Progenitor cell of endocrine pancreas (in vitro differentiated cells): ENCODE results near the gene BMPR1B. TPM values are rescaled to one million over a fixed set of nuclear protein-coding genes. Genes with fewer than 3 reads are reported as not detected.
"Not testable (repeated sequence)": the region's sequence is repeated elsewhere in the genome, so short reads cannot be mapped to it uniquely, and the experiment has no call there.

Source experiments
- DNase-seq: peaks from one replicate; pipeline ENCODE4 v3.0.0; 2021; ENCODE audit warnings: low spot score; ENCODE audit not compliant: unreplicated experiment
- H3K27ac Mint-ChIP-seq: 2 replicates; pipeline ENCODE4 v1.8.0; 2021; ENCODE audit warnings: mild to moderate bottlenecking, moderate library complexity, mixed read lengths
- H3K27me3 Mint-ChIP-seq: 2 replicates; pipeline ENCODE4 v1.8.0; 2021; ENCODE audit warnings: mixed read lengths
- H3K36me3 Mint-ChIP-seq: 2 replicates; pipeline ENCODE4 v1.8.0; 2022; ENCODE audit warnings: mixed read lengths; ENCODE audit not compliant: insufficient read depth
- H3K4me1 Mint-ChIP-seq: 2 replicates; pipeline ENCODE4 v1.8.0; 2021; ENCODE audit warnings: low read depth, mixed read lengths
- H3K4me3 Mint-ChIP-seq: 2 replicates; pipeline ENCODE4 v1.8.0; 2021; ENCODE audit warnings: low read depth, mild to moderate bottlenecking, moderate library complexity, mixed read lengths
- H3K9me3 Mint-ChIP-seq: 2 replicates; pipeline ENCODE4 v1.8.0; 2021; ENCODE audit warnings: low read depth, mixed read lengths
- CTCF ChIP-seq: fragments of 200-600 bp; sonication (generic); IDR thresholded peaks from one replicate; pipeline ENCODE4 v1.5.0; 2021; ENCODE audit warnings: antibody characterized with exemption, mild to moderate bottlenecking; ENCODE audit not compliant: unreplicated experiment
- total RNA-seq: library from RNA; stranded (reverse); gene quantifications from 2 replicates; pipeline ENCODE4 v1.2.1, GENCODE V29; 2021

BMPR1B gene
- total RNA-seq, 1 donor from 2014 or later, result 21.1 TPM

GRCh38 chr4:95161781-95162469 lies 404.2 kb downstream of the BMPR1B start:
- Mint-ChIP-seq H3K9me3 (no peaks in the 10 kb centered on the region), H3K4me3 (no peak overlapping the region), H3K36me3 (peaks cover 10% of the 10 kb centered on the region), H3K27ac (peak overlapping the region; percentile 41), H3K27me3 (no peaks in the 10 kb centered on the region), H3K4me1 (peaks cover 5% of the 10 kb centered on the region)
- no peak for TF ChIP-seq CTCF
- DNase-seq, result no peak

DNA sequence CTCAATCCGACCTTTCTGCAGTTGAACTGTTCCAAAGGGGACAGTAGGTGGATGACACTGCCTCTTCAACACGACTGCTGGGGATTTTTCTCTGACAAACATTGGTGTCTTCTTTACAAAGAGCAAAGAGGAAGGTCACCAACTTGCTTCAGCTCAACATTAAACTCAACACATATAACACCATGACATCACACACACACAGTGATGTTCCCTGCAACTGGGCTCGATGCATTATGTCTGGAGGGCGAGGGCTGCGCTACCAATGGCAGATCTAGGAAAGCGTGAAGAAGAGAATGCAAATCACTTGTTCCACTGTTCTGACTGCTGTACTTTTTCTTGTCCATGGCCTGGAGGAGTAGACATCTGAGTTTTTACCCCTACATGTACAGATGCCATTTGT lies 405.1 kb downstream of the BMPR1B start:
- Mint-ChIP-seq H3K27ac (peak overlapping the region; percentile 4), H3K9me3 (no peaks in the 10 kb centered on the region), H3K36me3 (peaks cover 17% of the 10 kb centered on the region), H3K4me3 (no peak overlapping the region), H3K27me3 (no peaks in the 10 kb centered on the region), H3K4me1 (peaks cover 8% of the 10 kb centered on the region)
- DNase-seq, result no peak
- TF ChIP-seq CTCF, result no peak

DNA sequence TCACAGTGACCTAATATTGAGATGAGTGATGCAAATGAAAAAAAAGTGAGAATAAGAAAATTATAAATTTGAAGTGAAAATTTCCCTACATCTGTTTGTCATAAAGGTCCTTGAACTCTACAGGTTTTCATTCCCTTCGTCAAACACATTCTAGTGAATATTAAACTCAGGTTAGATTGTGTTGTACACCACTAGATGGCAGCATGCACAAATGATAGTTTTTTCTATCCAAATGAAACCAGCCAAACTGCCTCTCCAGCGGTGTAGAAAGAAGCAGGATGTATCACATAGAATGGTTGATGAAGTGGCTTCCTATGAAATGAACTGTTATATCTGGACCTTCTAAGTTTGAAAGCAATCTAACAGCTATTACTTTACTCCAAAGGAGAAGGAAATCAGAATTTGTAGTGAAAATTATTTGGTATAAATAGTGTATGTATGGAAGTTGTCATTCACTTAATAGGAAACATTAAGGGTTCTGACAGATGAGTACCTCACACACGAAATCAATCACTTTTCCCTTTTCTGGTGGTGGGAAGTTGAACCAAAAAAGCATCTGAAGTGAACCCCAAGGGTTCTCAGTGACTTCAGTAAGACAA lies 408.3 kb downstream of the BMPR1B start:
- no peak for DNase-seq
- Mint-ChIP-seq H3K27me3 (no peaks in the 10 kb centered on the region), H3K4me3 (no peak overlapping the region), H3K27ac (no peak overlapping the region), H3K9me3 (no peaks in the 10 kb centered on the region), H3K4me1 (peaks cover 8% of the 10 kb centered on the region), H3K36me3 (peaks cover 29% of the 10 kb centered on the region)
- TF ChIP-seq CTCF, result peak; percentile 76

DNA sequence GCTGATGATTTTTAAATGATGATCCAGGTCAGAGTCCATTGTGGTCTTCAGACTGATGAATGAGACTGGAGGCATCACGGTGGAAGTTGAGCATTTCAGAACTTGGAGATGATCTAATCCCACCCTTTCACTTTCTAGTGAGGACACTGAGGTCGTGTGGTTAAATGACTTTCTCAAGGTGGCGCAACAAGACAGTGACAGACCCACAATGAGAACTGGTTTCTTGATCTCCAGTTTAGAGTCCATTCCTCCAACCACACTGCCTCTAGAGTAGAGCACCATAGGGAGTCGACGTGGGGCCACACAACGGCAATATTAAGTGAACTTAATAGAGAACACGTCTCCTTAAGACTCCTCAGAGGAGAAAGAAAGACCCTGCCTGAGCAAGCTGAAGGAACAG lies 410.1 kb downstream of the BMPR1B start:
- Mint-ChIP-seq H3K9me3 (no peaks in the 10 kb centered on the region), H3K27ac (no peak overlapping the region), H3K27me3 (no peaks in the 10 kb centered on the region), H3K36me3 (peaks cover 31% of the 10 kb centered on the region), H3K4me1 (peaks cover 8% of the 10 kb centered on the region), H3K4me3 (no peak overlapping the region)
- DNase-seq, result no peak
- TF ChIP-seq CTCF, result no peak

DNA sequence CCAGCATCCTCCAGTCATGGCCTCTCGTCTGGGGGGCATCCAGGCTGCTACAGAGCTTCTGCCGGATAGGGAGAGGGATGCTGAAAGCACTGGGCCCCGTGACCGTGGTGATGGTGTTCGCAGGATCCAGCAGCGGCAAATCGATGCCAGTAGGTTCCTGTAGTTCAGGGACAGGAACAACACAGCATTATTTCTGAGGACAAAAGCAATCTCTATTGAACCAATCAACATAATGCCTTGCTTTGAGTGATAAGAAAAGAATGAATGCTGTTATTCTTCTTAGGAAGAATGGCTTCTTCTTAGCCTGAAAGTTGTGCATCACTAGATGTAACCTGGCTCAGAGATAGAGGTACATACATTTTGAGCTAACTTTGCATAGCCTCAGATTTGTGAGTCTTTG lies 412.4 kb downstream of the BMPR1B start:
- H3K9me3 Mint-ChIP-seq, result peaks cover 4% of the 10 kb centered on the region
- TF ChIP-seq CTCF, result no peak
- H3K4me3 Mint-ChIP-seq, result no peak overlapping the region
- no peaks in the 10 kb centered on the region for H3K27me3 Mint-ChIP-seq
- DNase-seq, result no peak
- no peak overlapping the region for H3K27ac Mint-ChIP-seq
- H3K36me3 Mint-ChIP-seq, result peaks cover 35% of the 10 kb centered on the region
- peaks cover 8% of the 10 kb centered on the region for H3K4me1 Mint-ChIP-seq

DNA sequence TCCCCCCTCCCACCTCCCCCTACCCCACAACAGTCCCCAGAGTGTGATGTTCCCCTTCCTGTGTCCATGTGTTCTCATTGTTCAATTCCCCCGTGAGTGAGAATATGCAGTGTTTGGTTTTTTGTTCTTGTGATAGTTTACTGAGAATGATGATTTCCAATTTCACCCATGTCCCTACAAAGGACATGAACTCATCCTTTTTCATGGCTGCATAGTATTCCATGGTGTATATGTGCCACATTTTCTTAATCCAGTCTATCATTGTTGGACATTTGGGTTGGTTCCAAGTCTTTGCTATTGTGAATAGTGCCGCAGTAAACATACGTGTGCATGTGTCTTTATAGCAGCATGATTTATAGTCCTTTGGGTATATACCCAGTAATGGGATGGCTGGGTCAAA lies 413.6 kb downstream of the BMPR1B start:
- DNase-seq, H3K27me3 Mint-ChIP-seq, H3K4me1 Mint-ChIP-seq, H3K27ac Mint-ChIP-seq, H3K4me3 Mint-ChIP-seq, H3K9me3 Mint-ChIP-seq: not testable (repeated sequence)
- H3K36me3 Mint-ChIP-seq, result peaks cover 38% of the 10 kb centered on the region
